Keratinocyte (primary cell): ENCODE measurements around the gene RAP1GAP. TPM values are rescaled to one million over a fixed set of nuclear protein-coding genes. Genes with fewer than 3 reads are reported as not detected.

Experiments used
- DNase-seq: peaks from one replicate; pipeline ENCODE4 v3.0.0-alpha.2; 2011; ENCODE audit warnings: low read depth, missing footprints, low spot score
- FAIRE-seq: peaks from 2 replicates; lab custom pipeline; 2011; peaks lifted over from hg19 to GRCh38; lab: Jason Lieb, UNC
- H2AFZ ChIP-seq: 2 replicates; pipeline ENCODE4 v1.6.0; 2012; ENCODE audit warnings: low read length, control low read depth, inconsistent platforms; ENCODE audit not compliant: control insufficient read depth
- H3K27ac ChIP-seq: 2 replicates; pipeline ENCODE4 v1.5.1; 2011; ENCODE audit warnings: low read length; ENCODE audit not compliant: control insufficient read depth, insufficient read depth
- H3K27me3 ChIP-seq: 3 replicates; pipeline ENCODE4 v1.6.0; 2011; ENCODE audit warnings: low read length; ENCODE audit not compliant: control insufficient read depth, insufficient read depth; ENCODE audit errors: extremely low read depth
- H3K36me3 ChIP-seq, 2 experiments: 2 replicates in 1 of 2; 3 replicates in 1 of 2; pipeline ENCODE4 v1.5.1; 2011; ENCODE audit warnings: low read length in 2 of 2, mild to moderate bottlenecking in 1 of 2; ENCODE audit not compliant: control insufficient read depth in 2 of 2, insufficient read depth in 2 of 2; ENCODE audit errors: extremely low read depth in 1 of 2
- H3K4me1 ChIP-seq: 3 replicates; pipeline ENCODE4 v1.5.1; 2011; ENCODE audit warnings: low read length; ENCODE audit not compliant: control insufficient read depth, insufficient read depth; ENCODE audit errors: extremely low read depth
- H3K4me2 ChIP-seq: 3 replicates; pipeline ENCODE4 v1.6.0; 2011; ENCODE audit warnings: low read depth, low read length; ENCODE audit not compliant: control insufficient read depth, insufficient read depth; ENCODE audit errors: extremely low read depth
- H3K4me3 ChIP-seq, 3 experiments: fragments of 200-600 bp in 1 of 3; sonication (generic) in 1 of 3; 2 replicates in 2 of 3; 3 replicates in 1 of 3; pipeline ENCODE4 v1.5.1; 2011 to 2016; ENCODE audit warnings: low read length in 3 of 3, mild to moderate bottlenecking in 3 of 3, control low read depth in 2 of 3, inconsistent platforms in 1 of 3, low read depth in 1 of 3, mixed read lengths in 1 of 3, mixed run types in 1 of 3, moderate library complexity in 1 of 3; ENCODE audit not compliant: control insufficient read depth in 2 of 3, insufficient read depth in 2 of 3; ENCODE audit errors: extremely low read depth in 1 of 3
- H3K79me2 ChIP-seq: 2 replicates; pipeline ENCODE4 v1.6.0; 2012; ENCODE audit warnings: low read length; ENCODE audit not compliant: control insufficient read depth, insufficient read depth
- H3K9ac ChIP-seq: 3 replicates; pipeline ENCODE4 v1.6.0; 2011; ENCODE audit warnings: low read length; ENCODE audit not compliant: control insufficient read depth, insufficient read depth; ENCODE audit errors: extremely low read depth
- H3K9me1 ChIP-seq: 3 replicates; pipeline ENCODE4 v1.6.0; 2011; ENCODE audit warnings: low read length; ENCODE audit not compliant: control insufficient read depth, insufficient read depth; ENCODE audit errors: extremely low read depth
- H3K9me3 ChIP-seq: 2 replicates; pipeline ENCODE4 v1.5.1; 2012; ENCODE audit warnings: low read depth, low read length; ENCODE audit not compliant: control insufficient read depth
- H4K20me1 ChIP-seq: 3 replicates; pipeline ENCODE4 v1.6.0; 2011; ENCODE audit warnings: low read length; ENCODE audit not compliant: control insufficient read depth, insufficient read depth; ENCODE audit errors: extremely low read depth
- CTCF ChIP-seq, 3 experiments: IDR thresholded peaks in 1 of 3; conservative IDR thresholded peaks in 1 of 3; optimal IDR thresholded peaks in 1 of 3; 2 replicates in 2 of 3; 3 replicates in 1 of 3; pipeline versions ENCODE3 to v1.5.1; 2011; ENCODE audit warnings: low read length in 3 of 3, mild to moderate bottlenecking in 3 of 3, moderate library complexity in 2 of 3, control low read depth in 1 of 3, inconsistent platforms in 1 of 3; ENCODE audit not compliant: insufficient read depth in 2 of 3; ENCODE audit errors: extremely low read depth in 1 of 3
- EZH2 ChIP-seq: IDR thresholded peaks from one replicate; pipeline ENCODE4 v1.6.1; 2012; ENCODE audit warnings: inconsistent platforms, mild to moderate bottlenecking, low read length, moderate library complexity
- dilution Hi-C: fragments of 300-500 bp; cut with MboI; formaldehyde crosslinking; loops from one replicate; pipeline ENCODE4 v1.7.0; 2020; ENCODE audit warnings: low sequenced_read_pairs; ENCODE audit not compliant: extremely low pct_ligation_motif_present
- polyA plus RNA-seq, 5 experiments: library from polyadenylated mRNA; depleted of rRNA in 3 of 5; stranded (reverse) in 3 of 5; stranded (forward) in 1 of 5; unstranded in 1 of 5; fragments of >200 nt; gene quantifications; 1 replicate in 1 of 5; 2 replicates in 3 of 5; 3 replicates in 1 of 5; pipeline versions ENCODE4 v1.2.1 to v1.2.3, GENCODE V29; 2011 to 2012; ENCODE audit warnings: missing spikeins in 2 of 5, low read depth in 1 of 5, low replicate concordance in 1 of 5

RAP1GAP gene
- polyA plus RNA-seq, 1 donor (not counting 4 experiments of a cell fraction or from before 2014, with no cell fraction given): 1.1 TPM

GRCh38 chr1:21587602-21587953 is 81.6 kb downstream of the RAP1GAP start:
- dilution Hi-C loops: no loop called here
- DNase-seq (no peak), FAIRE-seq (no peak)
- Histone ChIP-seq H4K20me1 (no peaks in the 10 kb centered on the region), H3K9me3 (no peaks in the 10 kb centered on the region), H3K9me1 (no peaks in the 10 kb centered on the region), H3K9ac (no peak overlapping the region), H3K27me3 (peaks cover 14% of the 10 kb centered on the region), H3K36me3 (no peaks in the 10 kb centered on the region), H3K4me2 (no peak overlapping the region), H3K79me2 (no peaks in the 10 kb centered on the region), H3K4me3 (no peak overlapping the region), H2AFZ (no peak overlapping the region), H3K4me1 (no peaks in the 10 kb centered on the region), H3K27ac (no peak overlapping the region)
- TF ChIP-seq EZH2 (no peak), CTCF (optimal IDR thresholded peaks at IDR 0.05 in 1 of 3, IDR thresholded peaks at IDR 0.05 in 1 of 3, conservative IDR thresholded peaks at IDR 0.05 in 1 of 3; ENCODE audit: extremely low read depth in 1 of 3, insufficient read depth in 2 of 3, low read length in 3 of 3) (no peak)

- Histone ChIP-seq H3K4me3 (no peak overlapping the region), H3K9me1 (no peaks in the 10 kb centered on the region), H3K27me3 (peaks cover 14% of the 10 kb centered on the region), H3K79me2 (no peaks in the 10 kb centered on the region), H2AFZ (no peak overlapping the region), H3K27ac (no peak overlapping the region), H3K4me1 (no peaks in the 10 kb centered on the region), H4K20me1 (no peaks in the 10 kb centered on the region), H3K36me3 (no peaks in the 10 kb centered on the region), H3K9ac (no peak overlapping the region), H3K4me2 (no peak overlapping the region), H3K9me3 (no peaks in the 10 kb centered on the region)
- TF ChIP-seq CTCF (optimal IDR thresholded peaks at IDR 0.05 in 1 of 3, IDR thresholded peaks at IDR 0.05 in 1 of 3, conservative IDR thresholded peaks at IDR 0.05 in 1 of 3; ENCODE audit: extremely low read depth in 1 of 3, insufficient read depth in 2 of 3, low read length in 3 of 3) (no peak), EZH2 (no peak)
- FAIRE-seq: no peak
- dilution Hi-C loops: no loop called here
- no peak for DNase-seq
These were observed 82.1 kb downstream of the RAP1GAP start for GRCh38 chr1:21586846-21587601.
